ENCODE measurements around the gene BORCS6.
A peak's percentile ranks its signal among the peaks of the same experiment; 100 is the strongest.
"Not testable (repeated sequence)": the region's sequence is repeated elsewhere in the genome, so short reads cannot be mapped to it uniquely, and the experiment has no call there.

BORCS6 gene

DNA sequence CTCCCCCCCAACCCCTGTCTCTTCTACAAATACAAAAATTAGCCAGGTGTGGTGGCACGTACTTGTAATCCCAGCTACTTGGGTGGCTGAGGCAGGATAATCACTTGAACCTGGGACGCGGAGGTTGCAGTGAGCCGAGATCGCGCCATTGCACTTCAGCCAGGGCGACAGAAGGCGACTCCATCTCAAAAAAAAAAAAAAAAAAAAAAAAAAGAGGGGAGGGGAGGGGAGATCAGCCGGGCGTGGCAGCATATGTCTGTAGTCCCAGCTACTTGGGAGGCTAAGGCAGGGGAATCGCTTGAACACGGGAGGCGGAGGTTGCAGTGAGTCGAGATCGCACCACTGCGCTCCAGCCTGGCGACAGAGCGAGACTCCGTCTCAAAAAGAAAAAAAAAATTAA, 19.8 kb downstream of the BORCS6 start:
- not testable (repeated sequence) for H3K27me3 Mint-ChIP-seq; H3K4me3 Mint-ChIP-seq; H3K36me3 Mint-ChIP-seq; H3K9me3 Mint-ChIP-seq; ATAC-seq (replicated peaks); H3K27ac Mint-ChIP-seq; DNase-seq
- peaks cover 14 to 24% of the 10 kb centered on the region in 2 donors for H3K4me1 Mint-ChIP-seq

DNA sequence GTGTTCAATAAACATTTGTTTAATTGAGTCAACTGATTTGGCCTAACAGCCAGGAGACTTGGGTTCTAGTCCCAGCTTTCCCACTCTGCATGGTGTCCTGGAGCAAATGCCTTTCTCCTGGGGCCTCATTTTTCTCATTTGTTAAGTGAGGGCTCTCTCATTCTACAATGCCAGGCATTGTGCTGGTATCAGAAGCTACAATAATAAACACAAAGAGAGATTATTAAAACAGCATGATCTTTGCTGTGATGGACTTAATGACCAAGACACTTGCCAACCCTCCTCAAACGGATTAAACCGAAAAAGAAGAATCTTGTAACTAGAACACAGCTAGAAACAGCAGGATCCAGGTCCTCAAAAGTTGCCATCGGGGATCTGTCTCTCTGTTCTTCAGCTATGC, 22.5 kb downstream of the BORCS6 start:
- peaks cover 4% of the 10 kb centered on the region in 2 donors for H3K36me3 Mint-ChIP-seq
- ATAC-seq (replicated peaks) (no peak), DNase-seq (no peak)
- H3K4me3 Mint-ChIP-seq, result no peak overlapping the region
- H3K27ac Mint-ChIP-seq, result no peak overlapping the region
- H3K27me3 Mint-ChIP-seq, result no peaks in the 10 kb centered on the region
- peaks cover 16 to 27% of the 10 kb centered on the region in 2 donors for H3K4me1 Mint-ChIP-seq
- H3K9me3 Mint-ChIP-seq, result no peaks in the 10 kb centered on the region

DNA sequence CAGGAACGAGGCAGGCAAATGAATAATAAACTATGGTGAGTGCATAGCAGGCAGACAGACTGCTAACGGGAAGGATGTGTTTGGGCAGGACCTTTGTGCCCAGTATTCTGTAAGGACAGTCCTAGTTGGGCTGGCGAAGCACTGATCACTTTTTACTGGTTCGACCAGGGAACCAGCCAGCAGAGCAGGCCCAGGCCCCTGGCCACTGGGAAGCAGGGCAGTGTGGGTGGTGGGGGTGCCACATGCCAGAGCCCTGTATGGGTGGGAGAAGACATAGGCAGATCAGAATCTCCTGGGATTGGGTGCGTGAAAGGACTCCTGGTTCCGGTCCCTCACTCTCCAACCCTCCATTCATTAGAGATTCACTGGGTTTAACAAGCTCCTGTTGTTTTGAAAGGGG, 23.2 kb downstream of the BORCS6 start:
- H3K36me3 Mint-ChIP-seq, result peaks cover 4% of the 10 kb centered on the region in 2 donors
- DNase-seq, result no peak
- H3K27ac Mint-ChIP-seq, result no peak overlapping the region
- H3K27me3 Mint-ChIP-seq, result no peaks in the 10 kb centered on the region
- no peaks in the 10 kb centered on the region for H3K9me3 Mint-ChIP-seq
- H3K4me3 Mint-ChIP-seq, result no peak overlapping the region
- no peak for ATAC-seq (replicated peaks)
- H3K4me1 Mint-ChIP-seq, result peaks cover 19 to 32% of the 10 kb centered on the region in 2 donors

DNA sequence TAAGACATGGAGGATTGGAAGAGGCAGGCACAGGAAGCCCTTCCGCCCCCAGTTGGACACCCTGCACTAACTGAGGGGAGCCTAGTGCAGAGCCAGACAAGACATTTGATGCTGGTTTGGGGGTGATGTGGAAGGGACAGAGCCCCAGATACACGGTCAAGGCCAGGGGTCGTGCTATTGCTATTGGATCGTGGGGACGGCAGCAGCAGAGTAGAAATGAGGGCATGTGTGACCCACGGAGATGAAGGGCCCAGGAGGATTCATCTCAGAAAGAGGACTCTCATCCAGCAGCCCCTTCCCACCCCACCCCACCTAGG, 25.2 kb downstream of the BORCS6 start:
- no peaks in the 10 kb centered on the region for H3K9me3 Mint-ChIP-seq
- ATAC-seq (replicated peaks) (no peak), DNase-seq (no peak)
- H3K27ac Mint-ChIP-seq, result peak overlapping the region; percentile 31
- H3K36me3 Mint-ChIP-seq, result peaks cover 9 to 20% of the 10 kb centered on the region in 2 donors
- no peaks in the 10 kb centered on the region for H3K27me3 Mint-ChIP-seq
- peaks cover 37 to 47% of the 10 kb centered on the region in 2 donors for H3K4me1 Mint-ChIP-seq
- no peak overlapping the region for H3K4me3 Mint-ChIP-seq

- Mint-ChIP-seq H3K27me3 (no peaks in the 10 kb centered on the region), H3K36me3 (peaks cover 11 to 24% of the 10 kb centered on the region in 2 donors), H3K4me1 (peaks cover 41 to 52% of the 10 kb centered on the region in 2 donors), H3K27ac (peak overlapping the region; percentile 73), H3K9me3 (no peaks in the 10 kb centered on the region), H3K4me3 (peak overlapping the region; percentile 94 to 95)
- ATAC-seq (replicated peaks), result peak; percentile 21 to 22
- no peak for DNase-seq
These were observed 25.8 kb downstream of the BORCS6 start for GRCh38 chr17:8163978-8164814.

DNA sequence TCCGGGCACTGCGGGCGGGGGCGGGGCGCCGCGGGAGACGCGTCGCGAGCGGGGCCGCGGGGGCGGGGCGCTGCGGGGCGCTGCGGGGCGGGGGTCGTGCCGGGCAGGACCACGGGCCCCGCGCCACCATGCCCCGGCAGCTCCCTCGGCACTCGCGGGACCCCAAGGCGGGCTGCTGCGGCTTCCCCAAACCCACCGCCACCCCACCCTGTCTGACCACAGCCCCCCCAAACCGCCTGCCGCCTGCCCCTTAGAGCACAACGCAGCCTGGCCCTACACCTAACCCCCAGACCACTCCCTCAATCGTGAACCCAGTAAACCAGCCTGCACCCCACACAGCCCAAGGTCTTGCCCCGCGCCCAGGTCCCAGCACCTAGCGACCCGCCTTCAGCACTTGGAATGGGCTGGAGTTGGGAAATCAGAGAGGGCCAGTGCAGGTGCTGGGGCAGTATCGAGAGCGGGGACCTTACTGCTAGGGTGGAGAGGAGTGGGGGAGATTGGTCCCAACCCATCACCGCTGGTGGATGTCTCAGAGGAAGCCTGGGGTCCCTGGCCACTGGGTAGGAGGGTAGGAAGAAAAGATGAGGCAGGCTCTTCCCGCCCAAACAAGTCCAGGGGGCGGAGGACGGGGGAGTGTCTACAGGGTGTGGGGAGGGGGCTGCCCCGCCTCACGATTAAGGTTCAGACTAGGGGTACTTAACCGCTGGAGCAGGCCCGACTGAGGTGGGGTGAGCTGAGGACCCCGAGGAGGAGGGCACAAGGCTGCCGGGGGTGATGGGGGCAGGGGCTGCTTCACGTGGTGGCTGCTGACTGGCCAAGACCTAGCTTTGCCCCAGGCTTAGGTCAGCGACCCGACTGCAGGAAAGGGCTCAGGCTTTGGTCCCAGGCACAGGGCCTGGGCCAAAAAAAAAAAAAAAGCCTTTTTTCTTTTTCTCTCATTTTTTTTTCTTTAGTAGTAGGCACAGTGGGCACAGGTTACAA, 26.7 kb downstream of the BORCS6 start:
- H3K36me3 Mint-ChIP-seq, result peaks cover 13 to 28% of the 10 kb centered on the region in 2 donors
- H3K4me3 Mint-ChIP-seq, result peak overlapping the region; percentile 94 to 95
- H3K4me1 Mint-ChIP-seq, result peaks cover 46 to 59% of the 10 kb centered on the region in 2 donors
- peak; percentile 14 to 33 for ATAC-seq (replicated peaks)
- no peaks in the 10 kb centered on the region for H3K9me3 Mint-ChIP-seq
- H3K27me3 Mint-ChIP-seq, result no peaks in the 10 kb centered on the region
- peak overlapping the region; percentile 98 for H3K27ac Mint-ChIP-seq
- no peak for DNase-seq

DNA sequence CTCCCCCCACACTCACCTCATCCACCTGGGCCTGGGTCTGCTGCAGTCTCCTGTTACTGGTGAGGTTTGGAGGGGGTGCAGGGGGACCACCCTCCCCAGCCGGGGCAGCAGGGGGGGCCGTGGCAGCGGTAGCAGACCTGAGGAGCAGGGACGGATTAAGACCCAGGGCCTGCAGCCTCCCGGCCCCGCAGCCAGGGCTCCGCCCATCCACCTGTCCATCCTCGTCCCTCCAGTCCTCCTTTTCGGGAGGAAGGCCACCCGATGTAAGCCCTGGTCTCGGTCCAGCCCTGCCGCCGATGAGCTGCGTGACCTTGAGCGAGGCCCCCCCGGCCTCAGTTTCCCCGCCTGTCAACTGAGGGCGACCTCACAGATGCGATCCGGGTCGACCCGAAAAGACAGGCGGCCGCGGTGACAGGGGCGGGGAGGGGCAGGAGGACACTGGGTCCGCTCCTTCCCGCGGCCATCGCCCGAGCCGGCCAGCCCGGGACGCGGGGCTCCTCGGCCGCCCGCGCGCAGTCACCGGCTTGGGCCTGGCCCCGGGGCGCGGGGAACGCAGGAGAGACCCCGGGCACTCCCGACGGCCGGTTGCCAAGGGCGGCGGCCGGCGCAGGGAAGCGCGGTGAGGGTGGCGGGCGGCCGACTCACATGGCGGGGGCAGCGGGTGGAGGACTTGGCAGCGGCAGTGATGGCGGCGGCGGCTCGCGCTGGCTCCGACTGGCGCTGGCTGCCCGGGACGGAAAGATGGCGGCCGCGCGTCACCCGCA, 27.6 kb downstream of the BORCS6 start, which contains the start of gene VAMP2:
TSS of gene VAMP2 (minus strand) at position 716 of the 764 bp plus-strand sequence. CDS start at position 647, 69 bp downstream.
- Mint-ChIP-seq H3K4me1 (peaks cover 46 to 61% of the 10 kb centered on the region in 2 donors), H3K4me3 (peak within 1 kb of the TSS; percentile 94 to 95), H3K27me3 (no peaks in the 10 kb centered on the region), H3K9me3 (no peaks in the 10 kb centered on the region), H3K36me3 (peaks cover 13 to 28% of the 10 kb centered on the region in 2 donors), H3K27ac (peak within 1 kb of the TSS; percentile 98)
- DNase-seq (peak; percentile 68), ATAC-seq (replicated peaks) (peak; percentile 73 to 79)

DNA sequence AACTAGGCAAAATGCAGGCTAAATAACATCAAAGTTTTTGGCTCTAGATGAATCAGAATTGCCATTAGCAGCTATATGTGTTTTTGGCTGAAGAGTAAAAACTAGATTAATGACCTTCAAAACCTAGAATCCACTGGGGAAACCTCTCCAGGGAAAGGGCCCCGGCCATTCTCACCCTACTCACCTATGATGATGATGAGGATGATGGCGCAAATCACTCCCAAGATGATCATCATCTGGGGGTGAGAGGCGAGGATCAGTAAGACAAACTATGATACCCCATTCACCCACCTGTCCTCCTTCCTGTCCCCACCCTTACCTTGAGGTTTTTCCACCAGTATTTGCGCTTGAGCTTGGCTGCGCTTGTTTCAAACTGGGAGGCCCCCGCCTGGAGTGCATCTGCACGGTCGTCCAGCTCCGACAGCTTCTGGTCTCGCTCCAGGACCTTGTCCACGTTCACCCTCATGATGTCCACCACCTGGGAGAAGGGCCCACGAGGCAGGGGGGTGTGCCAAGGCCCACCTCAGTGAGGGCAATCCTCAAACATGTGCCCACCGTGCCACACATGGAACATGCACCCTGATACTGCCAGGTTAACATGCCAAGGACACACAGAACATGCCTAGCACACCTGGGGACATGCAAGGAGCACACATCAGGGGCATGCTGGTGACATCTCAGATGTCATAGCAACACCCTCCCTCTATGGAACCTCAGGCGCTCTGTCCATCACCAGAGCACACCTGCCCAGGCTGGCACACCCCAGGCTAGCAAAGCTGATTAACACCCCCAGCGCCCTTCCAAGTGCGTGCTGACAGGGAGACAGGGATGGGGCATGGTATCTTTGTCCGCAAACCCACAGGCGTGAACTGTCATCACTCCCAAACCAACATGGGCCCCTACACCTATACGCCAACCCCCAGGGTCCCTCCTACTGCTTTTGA, 28.4 kb downstream of the BORCS6 start:
- no peak for DNase-seq
- peak overlapping the region; percentile 84 to 89 for H3K4me3 Mint-ChIP-seq
- H3K27ac Mint-ChIP-seq, result peak overlapping the region; percentile 93
- H3K27me3 Mint-ChIP-seq, result no peaks in the 10 kb centered on the region
- no peaks in the 10 kb centered on the region for H3K9me3 Mint-ChIP-seq
- H3K4me1 Mint-ChIP-seq, result peaks cover 46 to 61% of the 10 kb centered on the region in 2 donors
- ATAC-seq (replicated peaks), result peak in 1 of 2 donors; percentile 1
- H3K36me3 Mint-ChIP-seq, result peaks cover 13 to 28% of the 10 kb centered on the region in 2 donors

GRCh38 chr17:8160741-8161221, 29.2 kb downstream of the BORCS6 start:
- H3K4me1 Mint-ChIP-seq, result peaks cover 46 to 61% of the 10 kb centered on the region in 2 donors
- H3K27ac Mint-ChIP-seq, result peak overlapping the region; percentile 93

GRCh38 chr17:8160224-8160577, 29.8 kb downstream of the BORCS6 start:
- DNase-seq (no peak), ATAC-seq (replicated peaks) (no peak)
- Mint-ChIP-seq H3K9me3 (no peaks in the 10 kb centered on the region), H3K27ac (peak overlapping the region; percentile 93), H3K4me1 (peaks cover 46 to 61% of the 10 kb centered on the region in 2 donors), H3K27me3 (no peaks in the 10 kb centered on the region), H3K36me3 (peaks cover 13 to 28% of the 10 kb centered on the region in 2 donors), H3K4me3 (peak overlapping the region in 1 of 2 donors; percentile 46)

More at GRCh38 chr17:8160741-8161221, 29.2 kb downstream of the BORCS6 start:
- DNase-seq (no peak), ATAC-seq (replicated peaks) (no peak)
- Mint-ChIP-seq H3K27me3 (no peaks in the 10 kb centered on the region), H3K4me3 (peak overlapping the region; percentile 17 to 84), H3K9me3 (no peaks in the 10 kb centered on the region), H3K36me3 (peaks cover 13 to 28% of the 10 kb centered on the region in 2 donors)

- DNase-seq (no peak), ATAC-seq (replicated peaks) (no peak)
- no peak overlapping the region for H3K27ac Mint-ChIP-seq
- no peak overlapping the region for H3K4me3 Mint-ChIP-seq
- peaks cover 44 to 58% of the 10 kb centered on the region in 2 donors for H3K4me1 Mint-ChIP-seq
- H3K9me3 Mint-ChIP-seq, result no peaks in the 10 kb centered on the region
- no peaks in the 10 kb centered on the region for H3K27me3 Mint-ChIP-seq
- H3K36me3 Mint-ChIP-seq, result peaks cover 13 to 28% of the 10 kb centered on the region in 2 donors
These were observed 30.3 kb downstream of the BORCS6 start for GRCh38 chr17:8159459-8160223.

GRCh38 chr17:8159032-8159400, 31.0 kb downstream of the BORCS6 start:
- Mint-ChIP-seq H3K36me3 (peaks cover 13 to 28% of the 10 kb centered on the region in 2 donors), H3K9me3 (no peaks in the 10 kb centered on the region), H3K4me3 (no peak overlapping the region), H3K27ac (peak overlapping the region; percentile 79), H3K4me1 (peaks cover 43 to 51% of the 10 kb centered on the region in 2 donors), H3K27me3 (no peaks in the 10 kb centered on the region)
- DNase-seq (no peak), ATAC-seq (replicated peaks) (no peak)

All from stimulated activated naive B cell treated with anti-CD40 and anti-IgM and Interleukin-4, amounts not matched to agents 10 μg/mL and 1 μg/mL and 100 μg/mL, for 72 hours (primary cell).